HepG2 (cell line): Measurements from ENCODE around the gene CTNNA2. TPM values are rescaled to one million over a fixed set of nuclear protein-coding genes. Genes with fewer than 3 reads are reported as not detected.

ENCODE experiments used
- ATAC-seq: fragments of 200-7000 bp; cut with Tn5 transposase; 3 replicates; pipeline ENCODE4 v1.9.1; 2020; ENCODE audit warnings: mild to moderate bottlenecking, moderate library complexity
- BruUV-seq: library from RNA; stranded (reverse); fragments of 400-500 nt; replicated peaks from 2 replicates; lab custom pipeline; 2021; lab: Mats Ljungman, UMichigan
- CTCF ChIA-PET: fragments of 300-600 bp; formaldehyde crosslinking; extraction: SDS; loops from one replicate; lab custom pipeline; 2021; ENCODE audit warnings: low total read pairs, inconsistent platforms, low intra/inter-chr PET ratio; lab: Yijun Ruan, JAX
- POLR2A ChIA-PET: fragments of 350-600 bp; sonication (Branson Sonifier 250); formaldehyde crosslinking; loops from one replicate; lab custom pipeline; 2020; ENCODE audit warnings: antibody characterized with exemption, inconsistent platforms; lab: Yijun Ruan, JAX
- DNase-seq: peaks from one replicate; pipeline ENCODE4 v3.0.0-alpha.2; 2015; ENCODE audit warnings: low spot score
- FAIRE-seq: peaks from 3 replicates; lab custom pipeline; 2011; peaks lifted over from hg19 to GRCh38; lab: Jason Lieb, UNC
- H2AFZ ChIP-seq: one replicate; pipeline ENCODE4 v1.6.1; 2011; ENCODE audit warnings: low read length, inconsistent platforms
- H3K27ac ChIP-seq: fragments of 300-600 bp; 3 replicates; pipeline ENCODE4 v1.8.0; 2011; ENCODE audit warnings: mixed run types, mild to moderate bottlenecking, mixed read lengths, low read length, inconsistent platforms; ENCODE audit not compliant: insufficient read depth; ENCODE audit errors: extremely low read length
- H3K27me3 ChIP-seq, 2 experiments: fragments of 200-600 bp in 1 of 2; 2 replicates in 1 of 2; 3 replicates in 1 of 2; pipeline versions ENCODE4 v1.6.0 to v1.8.0; 2011; ENCODE audit warnings: low read length in 2 of 2, mild to moderate bottlenecking in 2 of 2, moderate library complexity in 2 of 2, inconsistent platforms in 1 of 2; ENCODE audit not compliant: insufficient read depth in 2 of 2, control insufficient read depth in 1 of 2
- H3K36me3 ChIP-seq, 2 experiments: fragments of 200-600 bp in 1 of 2; replicated peaks in 1 of 2; 2 replicates in 1 of 2; 3 replicates in 1 of 2; pipeline versions ENCODE4 v1.5.1 to v1.8.0; 2011; ENCODE audit warnings: low read length in 2 of 2, inconsistent platforms in 1 of 2; ENCODE audit not compliant: insufficient read depth in 2 of 2, control insufficient read depth in 1 of 2
- H3K4me1 ChIP-seq: 2 replicates; pipeline ENCODE4 v1.5.1; 2012; ENCODE audit warnings: low read length, inconsistent platforms; ENCODE audit not compliant: insufficient read depth
- H3K4me2 ChIP-seq: 2 replicates; pipeline ENCODE4 v1.6.0; 2011; ENCODE audit warnings: low read depth, low read length, inconsistent platforms
- H3K4me3 ChIP-seq, 3 experiments: fragments of 200-600 bp in 1 of 3; sonication (generic), shearing (Covaris generic) in 1 of 3; replicated peaks in 1 of 3; 2 replicates each; pipeline ENCODE4 v1.5.1; 2011 to 2016; ENCODE audit warnings: low read length in 3 of 3, inconsistent platforms in 2 of 3, low read depth in 2 of 3, mild to moderate bottlenecking in 2 of 3, control low read depth in 1 of 3, mixed read lengths in 1 of 3; ENCODE audit not compliant: insufficient read depth in 1 of 3
- H3K79me2 ChIP-seq: one replicate; pipeline ENCODE4 v1.6.1; 2011; ENCODE audit warnings: low read length, inconsistent platforms; ENCODE audit not compliant: insufficient read depth
- H3K9ac ChIP-seq: 2 replicates; pipeline ENCODE4 v1.6.0; 2011; ENCODE audit warnings: mild to moderate bottlenecking, low read depth, low read length, inconsistent platforms; ENCODE audit not compliant: insufficient read depth
- H3K9me3 ChIP-seq: 2 replicates; pipeline ENCODE4 v1.5.1; 2012; ENCODE audit warnings: mild to moderate bottlenecking, low read length
- H4K20me1 ChIP-seq: 2 replicates; pipeline ENCODE4 v1.6.0; 2011; ENCODE audit warnings: inconsistent platforms, mild to moderate bottlenecking, low read length, moderate library complexity; ENCODE audit not compliant: insufficient read depth
- BCLAF1 ChIP-seq: fragments of 450-650 bp; IDR thresholded peaks from 2 replicates; pipeline ENCODE4 v1.6.1; 2017; ENCODE audit warnings: mild to moderate bottlenecking
- CHCHD3 ChIP-seq: sonication (generic); formaldehyde crosslinking; IDR thresholded peaks from 2 replicates; pipeline ENCODE4 v1.8.0; 2022; ENCODE audit warnings: mild to moderate bottlenecking, missing genetic modification reagents, moderate library complexity
- FOXP4 ChIP-seq: sonication (generic); formaldehyde crosslinking; IDR thresholded peaks from 2 replicates; pipeline ENCODE4 v1.4.0; 2020; ENCODE audit warnings: missing genetic modification reagents
- NONO ChIP-seq, 2 experiments: fragments of 450-650 bp in 1 of 2; sonication (generic) in 1 of 2; formaldehyde crosslinking in 1 of 2; IDR thresholded peaks in 1 of 2; conservative IDR thresholded peaks in 1 of 2; 2 replicates each; pipeline versions ENCODE4 v1.6.1 to v1.8.0; 2017 to 2022; ENCODE audit warnings: mild to moderate bottlenecking in 1 of 2, missing genetic modification reagents in 1 of 2, moderate library complexity in 1 of 2
- PRDM15 ChIP-seq: sonication (generic); formaldehyde crosslinking; IDR thresholded peaks from 2 replicates; pipeline ENCODE4 v1.4.0; 2020; ENCODE audit warnings: missing genetic modification reagents
- SATB2 ChIP-seq: sonication (generic); formaldehyde crosslinking; IDR thresholded peaks from 2 replicates; pipeline ENCODE4 v1.5.0; 2020; ENCODE audit warnings: missing genetic modification reagents
- SKIL ChIP-seq: sonication (generic); formaldehyde crosslinking; IDR thresholded peaks from 2 replicates; pipeline ENCODE4 v1.8.0; 2022; ENCODE audit warnings: missing genetic modification reagents, mild to moderate bottlenecking, moderate library complexity, borderline replicate concordance
- TBX2 ChIP-seq: sonication (generic); formaldehyde crosslinking; IDR thresholded peaks from 2 replicates; pipeline ENCODE4 v1.5.0; 2020; ENCODE audit warnings: missing genetic modification reagents, mild to moderate bottlenecking, borderline replicate concordance
- ZKSCAN8 ChIP-seq: IDR thresholded peaks from 2 replicates; pipeline ENCODE4 v1.6.1; 2016; ENCODE audit warnings: borderline replicate concordance, missing genetic modification reagents, missing compliant biosample characterization
- ZMYM4 ChIP-seq: sonication (generic); formaldehyde crosslinking; IDR thresholded peaks from 2 replicates; pipeline ENCODE4 v1.8.1; 2023; ENCODE audit warnings: mild to moderate bottlenecking, missing genetic modification reagents
- ZNF136 ChIP-seq: sonication (generic); formaldehyde crosslinking; IDR thresholded peaks from 2 replicates; pipeline ENCODE4 v1.8.1; 2022; ENCODE audit warnings: low read depth, mild to moderate bottlenecking, moderate library complexity, missing genetic modification reagents
- WGBS: methylation state at CpG from one replicate; pipeline ENCODE4 v1.1.6; 2017; ENCODE audit warnings: low lambda C conversion rate; 5-methylcytosine and 5-hydroxymethylcytosine counted together
- in situ Hi-C: cut with HindIII; loops from 2 replicates; pipeline ENCODE4 v1.10.0; 2017; ENCODE audit warnings: low pct_unique_long_range_greater_than_20kb; ENCODE audit not compliant: extremely low pct_ligation_motif_present
- intact Hi-C: fragments of 100-400 bp; cut with micrococcal nuclease; formaldehyde crosslinking; loops from one replicate; pipeline ENCODE4 v1.10.0; 2022; ENCODE audit not compliant: unreplicated experiment
- polyA plus RNA-seq, 8 experiments: library from polyadenylated mRNA; depleted of rRNA in 3 of 8; stranded (reverse) in 7 of 8; unstranded in 1 of 8; fragments of >200 nt; fragmentation: Illumina TruSeq in 4 of 8; extraction: Trizol in 4 of 8; gene quantifications; 2 replicates each; pipeline versions ENCODE4 v1.2.1 to v1.2.3, GENCODE V29; 2011 to 2016; ENCODE audit warnings: low read depth in 4 of 8, missing spikeins in 1 of 8, mixed read lengths in 1 of 8; ENCODE audit not compliant: insufficient read depth in 1 of 8
- total RNA-seq, 5 experiments: library from RNA; depleted of rRNA; stranded (reverse); fragments of >200 nt; fragmentation: Illumina TruSeq; extraction: Trizol; gene quantifications; 2 replicates each; pipeline ENCODE4 v1.2.3, GENCODE V29; 2016; ENCODE audit warnings: low read depth in 1 of 5

Gene CTNNA2
- total and polyA plus RNA-seq, 2 of the 13 experiments (the other 11 are each of a cell fraction or from before 2014, with no cell fraction given): not detected

GRCh38 chr2:79935046-79935732 lies 422.3 kb downstream of the CTNNA2 start:
- no peak for ATAC-seq
- H3K36me3 ChIP-seq: no peaks in the 10 kb centered on the region
- in situ Hi-C loops (no loop called here), intact Hi-C loops (loop anchor here (1.0 kb wide), 1 partner anchor 47 kb away; no protein-coding TSS in a partner anchor)
- peaks cover 4% of the 10 kb centered on the region; the same call in 1 of the 2 replicates for H3K4me1 ChIP-seq
- POLR2A ChIA-PET: no interaction called here
- H3K27ac ChIP-seq: no peak overlapping the region
- H3K4me2 ChIP-seq: no peak overlapping the region
- H3K27me3 ChIP-seq: no peaks in the 10 kb centered on the region
- CTCF ChIA-PET: no interaction called here
- BruUV-seq: no TSS peak
- no peaks in the 10 kb centered on the region for H3K9me3 ChIP-seq
- 5% methylated on average over 5 of the region's 5 CpGs for WGBS
- no peak for FAIRE-seq
- H3K79me2 ChIP-seq: no peaks in the 10 kb centered on the region
- H2AFZ ChIP-seq: no peak overlapping the region
- H3K4me3 ChIP-seq: no peak overlapping the region
- H3K9ac ChIP-seq: no peak overlapping the region
- DNase-seq: no peak
- H4K20me1 ChIP-seq: no peaks in the 10 kb centered on the region
- TF ChIP-seq CHCHD3 (no peak), FOXP4 (no peak), ZNF136 (CRISPR knock-in tag) (no peak), ZMYM4 (CRISPR knock-in tag) (no peak), SATB2 (CRISPR knock-in tag) (no peak), PRDM15 (CRISPR knock-in tag) (no peak), ZKSCAN8 (CRISPR knock-in tag) (no peak), NONO (IDR thresholded peaks at IDR 0.05) (no peak), NONO (CRISPR knock-in tag; conservative IDR thresholded peaks at IDR 0.05) (no peak), TBX2 (CRISPR knock-in tag) (no peak), SKIL (CRISPR knock-in tag) (no peak), BCLAF1 (no peak)
